WTC11 (cell line): Measurements from ENCODE around the gene PYCARD. TPM values are rescaled to one million over a fixed set of nuclear protein-coding genes. Genes with fewer than 3 reads are reported as not detected.

ENCODE experiments used
- ATAC-seq: fragments of 200-7000 bp; cut with Tn5 transposase; 2 replicates; pipeline ENCODE4 v1.10.0; 2021; ENCODE audit warnings: mild to moderate bottlenecking, moderate library complexity
- CTCF ChIA-PET: fragments of 300-600 bp; sonication (Branson Sonifier 250); formaldehyde crosslinking; loops from one replicate; lab custom pipeline; 2021; ENCODE audit warnings: antibody characterized with exemption; lab: Charles Lee
- POLR2A ChIA-PET: fragments of 350-600 bp; sonication (Branson Sonifier 250); formaldehyde crosslinking; loops from one replicate; lab custom pipeline; 2021; ENCODE audit warnings: antibody characterized with exemption; lab: Charles Lee
- DNase-seq: peaks from one replicate; pipeline ENCODE4 v3.0.0; 2021; ENCODE audit warnings: low spot score
- H3K27ac Mint-ChIP-seq: 2 replicates; pipeline ENCODE4 v1.8.0; 2021; ENCODE audit warnings: mixed read lengths
- H3K27me3 Mint-ChIP-seq: 2 replicates; pipeline ENCODE4 v1.8.0; 2021; ENCODE audit warnings: low read depth, mild to moderate bottlenecking, moderate library complexity, mixed read lengths
- H3K36me3 Mint-ChIP-seq: 2 replicates; pipeline ENCODE4 v1.8.0; 2021; ENCODE audit warnings: mixed read lengths
- H3K4me1 Mint-ChIP-seq: 2 replicates; pipeline ENCODE4 v1.8.0; 2022; ENCODE audit warnings: mixed read lengths
- H3K4me3 Mint-ChIP-seq: 2 replicates; pipeline ENCODE4 v1.8.0; 2021; ENCODE audit warnings: mild to moderate bottlenecking, moderate library complexity, mixed read lengths
- H3K9me3 Mint-ChIP-seq: 2 replicates; pipeline ENCODE4 v1.8.0; 2021; ENCODE audit warnings: mixed read lengths
- AFF4 ChIP-seq: sonication (generic); formaldehyde crosslinking; IDR thresholded peaks from 2 replicates; pipeline ENCODE4 v1.8.1; 2023; ENCODE audit warnings: mild to moderate bottlenecking, missing genetic modification reagents, borderline replicate concordance
- ARID4B ChIP-seq: sonication (generic); formaldehyde crosslinking; IDR thresholded peaks from 2 replicates; pipeline ENCODE4 v1.8.0; 2023; ENCODE audit warnings: missing genetic modification reagents, mild to moderate bottlenecking, borderline replicate concordance
- ATF2 ChIP-seq: sonication (generic); formaldehyde crosslinking; IDR thresholded peaks from 2 replicates; pipeline ENCODE4 v1.8.1; 2022; ENCODE audit warnings: low read depth, missing genetic modification reagents, borderline replicate concordance
- ATF6 ChIP-seq: sonication (generic); formaldehyde crosslinking; IDR thresholded peaks from 2 replicates; pipeline ENCODE4 v1.8.1; 2023; ENCODE audit warnings: mild to moderate bottlenecking, missing genetic modification reagents
- CREB1 ChIP-seq: sonication (generic); formaldehyde crosslinking; IDR thresholded peaks from 2 replicates; pipeline ENCODE4 v1.8.0; 2023; ENCODE audit warnings: mild to moderate bottlenecking, missing genetic modification reagents
- CREM ChIP-seq: sonication (generic); formaldehyde crosslinking; IDR thresholded peaks from 2 replicates; pipeline ENCODE4 v1.8.1; 2022; ENCODE audit warnings: mild to moderate bottlenecking, missing genetic modification reagents, moderate library complexity
- E2F5 ChIP-seq: sonication (generic); formaldehyde crosslinking; IDR thresholded peaks from 2 replicates; pipeline ENCODE4 v1.8.1; 2022; ENCODE audit warnings: mild to moderate bottlenecking, moderate library complexity, missing genetic modification reagents
- ERG ChIP-seq: fragments of 250-450 bp; sonication (Bioruptor Pico); IDR thresholded peaks from 2 replicates; pipeline ENCODE4 v1.8.0; 2021; ENCODE audit warnings: mild to moderate bottlenecking
- FOXK1 ChIP-seq: sonication (generic); formaldehyde crosslinking; IDR thresholded peaks from 2 replicates; pipeline ENCODE4 v1.8.0; 2022; ENCODE audit warnings: mild to moderate bottlenecking, moderate library complexity, missing genetic modification reagents
- FOXP1 ChIP-seq: sonication (generic); formaldehyde crosslinking; IDR thresholded peaks from 2 replicates; pipeline ENCODE4 v1.8.0; 2022; ENCODE audit warnings: missing genetic modification reagents, mild to moderate bottlenecking, moderate library complexity, borderline replicate concordance
- GTF2I ChIP-seq: fragments of 250-450 bp; sonication (Bioruptor Pico); conservative IDR thresholded peaks from 2 replicates; pipeline ENCODE4 v1.4.0; 2021; ENCODE audit warnings: mild to moderate bottlenecking
- MLX ChIP-seq: sonication (generic); formaldehyde crosslinking; IDR thresholded peaks from 2 replicates; pipeline ENCODE4 v1.8.1; 2023; ENCODE audit warnings: mild to moderate bottlenecking, missing genetic modification reagents, moderate library complexity
- OVOL2 ChIP-seq: fragments of 250-450 bp; sonication (Bioruptor Pico); IDR thresholded peaks from 2 replicates; pipeline ENCODE4 v1.9.0; 2021; ENCODE audit warnings: mild to moderate bottlenecking, borderline replicate concordance
- PREB ChIP-seq: sonication (generic); formaldehyde crosslinking; IDR thresholded peaks from 2 replicates; pipeline ENCODE4 v1.8.1; 2022; ENCODE audit warnings: mild to moderate bottlenecking, missing genetic modification reagents, moderate library complexity, borderline replicate concordance
- PRRX2 ChIP-seq: fragments of 250-450 bp; sonication (Bioruptor Pico); IDR thresholded peaks from 2 replicates; pipeline ENCODE4 v1.8.0; 2021; ENCODE audit warnings: mild to moderate bottlenecking
- SMAD4 ChIP-seq: sonication (generic); formaldehyde crosslinking; IDR thresholded peaks from 2 replicates; pipeline ENCODE4 v1.8.0; 2022; ENCODE audit warnings: mild to moderate bottlenecking, missing genetic modification reagents
- SP1 ChIP-seq: sonication (generic); formaldehyde crosslinking; conservative IDR thresholded peaks from 2 replicates; pipeline ENCODE4 v1.8.1; 2022; ENCODE audit warnings: missing genetic modification reagents
- USF2 ChIP-seq: sonication (generic); formaldehyde crosslinking; IDR thresholded peaks from 2 replicates; pipeline ENCODE4 v1.8.1; 2023; ENCODE audit warnings: mild to moderate bottlenecking, missing genetic modification reagents, moderate library complexity
- ZNF232 ChIP-seq: sonication (generic); formaldehyde crosslinking; IDR thresholded peaks from 2 replicates; pipeline ENCODE4 v1.8.0; 2022; ENCODE audit warnings: mild to moderate bottlenecking, missing genetic modification reagents
- total RNA-seq: library from RNA; stranded (reverse); gene quantifications from 3 replicates; pipeline ENCODE4 v1.2.3, GENCODE V29; 2021

Gene PYCARD
- total RNA-seq, 1 experiment from 2014 or later: 35.2 TPM

GRCh38 chr16:31228206-31228605, 25.6 kb upstream of the PYCARD start:
- TF ChIP-seq USF2 (CRISPR knock-in tag) (no peak), ZNF232 (CRISPR knock-in tag) (no peak), CREM (no peak), OVOL2 (no peak), AFF4 (CRISPR knock-in tag) (no peak), FOXP1 (CRISPR knock-in tag) (no peak), E2F5 (CRISPR knock-in tag) (no peak), ATF2 (CRISPR knock-in tag) (no peak), ARID4B (CRISPR knock-in tag) (no peak), PRRX2 (CRISPR knock-in tag) (no peak), PREB (CRISPR knock-in tag) (no peak)
- peaks cover 4% of the 10 kb centered on the region; the same call in 1 of the 2 replicates for H3K27me3 Mint-ChIP-seq
- peaks cover 4% of the 10 kb centered on the region; the same call in 1 of the 2 replicates for H3K9me3 Mint-ChIP-seq
- H3K4me3 Mint-ChIP-seq: no peak overlapping the region
- ATAC-seq (no peak), DNase-seq (no peak)
- H3K4me1 Mint-ChIP-seq: peaks cover 3% of the 10 kb centered on the region
- H3K27ac Mint-ChIP-seq: no peak overlapping the region
- peaks cover 6% of the 10 kb centered on the region for H3K36me3 Mint-ChIP-seq
- CTCF ChIA-PET: interaction anchor here (0.8 kb wide), 1 partner anchor 11 kb away, joined by 3 read pairs; the partner anchor contains the start of gene PYDC1
- POLR2A ChIA-PET: no interaction called here

- DNase-seq (no peak), ATAC-seq (no peak)
- Mint-ChIP-seq H3K36me3 (no peaks in the 10 kb centered on the region), H3K27me3 (peaks cover 14% of the 10 kb centered on the region), H3K4me3 (no peak overlapping the region), H3K9me3 (no peaks in the 10 kb centered on the region), H3K4me1 (peaks cover 3% of the 10 kb centered on the region), H3K27ac (no peak overlapping the region)
- POLR2A ChIA-PET: no interaction called here
- CTCF ChIA-PET: no interaction called here
- no peak for TF ChIP-seq SP1
- TF ChIP-seq GTF2I: no peak
- no peak for TF ChIP-seq MLX
- no peak for TF ChIP-seq FOXK1 (CRISPR knock-in tag)
- no peak for TF ChIP-seq CREB1
- no peak for TF ChIP-seq SMAD4
- no peak for TF ChIP-seq ERG (CRISPR knock-in tag)
- TF ChIP-seq ATF6: no peak
These were observed 22.6 kb upstream of the PYCARD start for GRCh38 chr16:31225193-31225592.
